GM12801 (cell line): Measurements from ENCODE around the gene MYH6.

Source experiments
- CTCF ChIP-seq: IDR thresholded peaks from one replicate; pipeline ENCODE4 v1.5.1; 2011; ENCODE audit warnings: control low read depth; ENCODE audit not compliant: insufficient read length; ENCODE audit errors: extremely low read depth

Gene MYH6

GRCh38 chr14:23423657-23424056 is 15.6 kb upstream of the MYH6 start:
- TF ChIP-seq CTCF = no peak

GRCh38 chr14:23421594-23421993 is 13.5 kb upstream of the MYH6 start:
- TF ChIP-seq CTCF = no peak

GRCh38 chr14:23418021-23418420 is 9.9 kb upstream of the MYH6 start:
- no peak for TF ChIP-seq CTCF

GRCh38 chr14:23416801-23417200 is 8.7 kb upstream of the MYH6 start:
- no peak for TF ChIP-seq CTCF

- no peak for TF ChIP-seq CTCF
These were observed 8.0 kb upstream of the MYH6 start for GRCh38 chr14:23415821-23416778.

- no peak for TF ChIP-seq CTCF
These were observed 7.1 kb upstream of the MYH6 start for GRCh38 chr14:23414906-23415820.

GRCh38 chr14:23414254-23414653 is 6.2 kb upstream of the MYH6 start:
- no peak for TF ChIP-seq CTCF
